GM12878 (cell line): ENCODE measurements around the gene PC. TPM values are rescaled to one million over a fixed set of nuclear protein-coding genes. Genes with fewer than 3 reads are reported as not detected.

Experiments
- ATAC-seq: fragments of 200-7000 bp; cut with Tn5 transposase; 3 replicates; pipeline ENCODE4 v1.9.1; 2020; ENCODE audit warnings: mild to moderate bottlenecking, moderate library complexity
- BruUV-seq: library from RNA; stranded (reverse); fragments of 400-500 nt; replicated peaks from 2 replicates; lab custom pipeline; 2021; lab: Mats Ljungman, UMichigan
- CTCF ChIA-PET: fragments of 300-600 bp; sonication (Branson Sonifier 250); formaldehyde crosslinking; extraction: SDS; loops from one replicate; lab custom pipeline; 2021; ENCODE audit warnings: inconsistent platforms; lab: Yijun Ruan, JAX
- POLR2A ChIA-PET: fragments of 350-600 bp; formaldehyde crosslinking; extraction: SDS; loops from one replicate; lab custom pipeline; 2021; ENCODE audit warnings: inconsistent platforms; lab: Charles Lee
- RAD21 ChIA-PET: fragments of 300-600 bp; sonication (Branson Sonifier 250); formaldehyde crosslinking; loops from one replicate; lab custom pipeline; 2023; ENCODE audit warnings: antibody characterized with exemption; ENCODE audit not compliant: unreplicated experiment; lab: Charles Lee
- SMC1A ChIA-PET: fragments of 300-600 bp; sonication (Branson Sonifier 250); formaldehyde crosslinking; loops from one replicate; lab custom pipeline; 2023; ENCODE audit not compliant: unreplicated experiment, uncharacterized antibody; lab: Charles Lee
- DNase-seq: peaks from one replicate; pipeline ENCODE4 v3.0.0-alpha.2; 2011; ENCODE audit warnings: low read depth, low spot score
- FAIRE-seq: peaks from 3 replicates; lab custom pipeline; 2011; peaks lifted over from hg19 to GRCh38; lab: Jason Lieb, UNC
- H2AFZ ChIP-seq: 2 replicates; pipeline ENCODE4 v1.6.0; 2011; ENCODE audit warnings: low read depth, low read length, control low read depth; ENCODE audit not compliant: control insufficient read depth
- H3K27ac ChIP-seq: 2 replicates; pipeline ENCODE4 v1.5.1; 2011; ENCODE audit warnings: control low read depth; ENCODE audit not compliant: control insufficient read depth, insufficient read depth
- H3K27me3 ChIP-seq, 2 experiments: replicated peaks in 1 of 2; 2 replicates each; pipeline versions ENCODE4 v1.6.0 to v1.6.1; 2011; ENCODE audit warnings: low read length in 1 of 2; ENCODE audit not compliant: control insufficient read depth in 2 of 2, insufficient read depth in 2 of 2
- H3K36me3 ChIP-seq, 2 experiments: 2 replicates each; pipeline ENCODE4 v1.5.1; 2011; ENCODE audit warnings: low read length in 1 of 2; ENCODE audit not compliant: control insufficient read depth in 2 of 2, insufficient read depth in 2 of 2
- H3K4me1 ChIP-seq: 2 replicates; pipeline ENCODE4 v1.6.1; 2011; ENCODE audit warnings: mild to moderate bottlenecking, low read length, moderate library complexity, mixed read lengths; ENCODE audit not compliant: control insufficient read depth, insufficient read depth
- H3K4me2 ChIP-seq: 2 replicates; pipeline ENCODE4 v1.6.0; 2011; ENCODE audit warnings: control low read depth; ENCODE audit not compliant: control insufficient read depth, insufficient read depth
- H3K4me3 ChIP-seq: fragments of 200-600 bp; sonication (generic); 2 replicates; pipeline ENCODE4 v1.5.1; 2016
- H3K79me2 ChIP-seq: 2 replicates; pipeline ENCODE4 v1.6.0; 2011; ENCODE audit warnings: low read length; ENCODE audit not compliant: control insufficient read depth, insufficient read depth
- H3K9ac ChIP-seq: 2 replicates; pipeline ENCODE4 v1.8.0; 2011; ENCODE audit warnings: low read length, control low read depth, mixed read lengths; ENCODE audit not compliant: control insufficient read depth, insufficient read depth
- H3K9me3 ChIP-seq: replicated peaks from 3 replicates; pipeline ENCODE4 v1.5.1; 2011; ENCODE audit warnings: mild to moderate bottlenecking, low read length; ENCODE audit not compliant: control insufficient read depth, insufficient read depth
- H4K20me1 ChIP-seq: 2 replicates; pipeline ENCODE4 v1.6.0; 2011; ENCODE audit not compliant: control insufficient read depth, insufficient read depth
- BCL11A ChIP-seq: IDR thresholded peaks from 2 replicates; pipeline ENCODE4 v1.6.1; 2011; ENCODE audit warnings: low read depth, low read length
- CBFB ChIP-seq: IDR thresholded peaks from 2 replicates; pipeline ENCODE4 v1.6.1; 2016; ENCODE audit warnings: antibody characterized with exemption, low read depth
- ETV6 ChIP-seq, 2 experiments: fragments of 450-650 bp in 1 of 2; IDR thresholded peaks in 1 of 2; conservative IDR thresholded peaks in 1 of 2; 2 replicates each; pipeline ENCODE4 v1.6.1; 2014; ENCODE audit warnings: antibody characterized with exemption in 1 of 2, borderline replicate concordance in 1 of 2, low read depth in 1 of 2, mild to moderate bottlenecking in 1 of 2, moderate library complexity in 1 of 2
- FOXK2 ChIP-seq: fragments of 450-650 bp; IDR thresholded peaks from 2 replicates; pipeline ENCODE4 v1.6.1; 2017; ENCODE audit warnings: mild to moderate bottlenecking, moderate library complexity
- FOXM1 ChIP-seq: IDR thresholded peaks from 2 replicates; pipeline ENCODE4 v1.6.1; 2012; ENCODE audit warnings: low read depth, mild to moderate bottlenecking, inconsistent platforms, low read length, moderate library complexity
- HSF1 ChIP-seq: fragments of 150-350 bp; IDR thresholded peaks from 2 replicates; pipeline ENCODE4 v1.6.1; 2014; ENCODE audit warnings: mild to moderate bottlenecking, low read depth, low read length
- MTA3 ChIP-seq: IDR thresholded peaks from 2 replicates; pipeline ENCODE4 v1.6.1; 2012; ENCODE audit warnings: low read length, inconsistent platforms, borderline replicate concordance
- MYC ChIP-seq: IDR thresholded peaks from 2 replicates; pipeline ENCODE4 v1.6.1; 2011; ENCODE audit warnings: mild to moderate bottlenecking, low read length, moderate library complexity, inconsistent platforms; ENCODE audit not compliant: insufficient read depth, insufficient replicate concordance, insufficient read length, severe bottlenecking
- NFIC ChIP-seq: IDR thresholded peaks from 2 replicates; pipeline ENCODE4 v1.6.1; 2012; ENCODE audit warnings: low read depth, mild to moderate bottlenecking, inconsistent platforms, low read length, moderate library complexity
- POLR2A ChIP-seq: IDR thresholded peaks from 2 replicates; pipeline ENCODE4 v1.6.1; 2011; ENCODE audit warnings: low read depth, mild to moderate bottlenecking, low read length
- RUNX3 ChIP-seq: IDR thresholded peaks from 2 replicates; pipeline ENCODE4 v1.6.1; 2012; ENCODE audit warnings: low read length, inconsistent platforms
- SRF ChIP-seq, 2 experiments: IDR thresholded peaks; 2 replicates each; pipeline ENCODE4 v1.6.1; 2011; ENCODE audit warnings: low read depth in 2 of 2, low read length in 2 of 2, mild to moderate bottlenecking in 1 of 2, moderate library complexity in 1 of 2
- ZBED1 ChIP-seq: IDR thresholded peaks from 2 replicates; pipeline ENCODE4 v1.6.1; 2016; ENCODE audit warnings: borderline replicate concordance
- ZBTB4 ChIP-seq: fragments of 450-650 bp; formaldehyde crosslinking; IDR thresholded peaks from 2 replicates; pipeline ENCODE4 v1.4.0; 2022; ENCODE audit warnings: mild to moderate bottlenecking, moderate library complexity
- ZZZ3 ChIP-seq: IDR thresholded peaks from 2 replicates; pipeline ENCODE4 v1.6.1; 2011; ENCODE audit warnings: low read depth; ENCODE audit not compliant: control insufficient read depth, insufficient read length
- WGBS: methylation state at CpG from one replicate; pipeline ENCODE4 v1.1.6; 2016; ENCODE audit warnings: low lambda C conversion rate; ENCODE audit not compliant: insufficient replicate concordance, insufficient coverage; ENCODE audit errors: missing lambda C conversion rate; 5-methylcytosine and 5-hydroxymethylcytosine counted together
- in situ Hi-C: fragments of 300-500 bp; cut with MboI; formaldehyde crosslinking; loops from 9 replicates; pipeline ENCODE4 v1.14.3; 2018; ENCODE audit warnings: mixed read lengths
- intact Hi-C: fragments of 100-400 bp; cut with micrococcal nuclease; formaldehyde crosslinking; loops from one replicate; pipeline ENCODE4 v1.14.2; 2022; ENCODE audit not compliant: unreplicated experiment
- polyA plus RNA-seq, 11 experiments: library from polyadenylated mRNA; depleted of rRNA in 4 of 11; unstranded in 6 of 11; stranded (reverse) in 5 of 11; fragments of >200 nt; fragmentation: Nextera tagmentation in 4 of 11; fragmentation: Illumina TruSeq in 1 of 11; extraction: Ambion mirVana in 4 of 11; extraction: Trizol in 1 of 11; gene quantifications; 1 replicate in 1 of 11; 2 replicates in 10 of 11; pipeline versions ENCODE4 v1.2.1 to v1.2.3, GENCODE V29; 2011 to 2016; ENCODE audit warnings: inconsistent platforms in 2 of 11, missing spikeins in 2 of 11, low read depth in 1 of 11
- total RNA-seq, 4 experiments: library from RNA; depleted of rRNA in 3 of 4; stranded (reverse); fragments of >200 nt in 3 of 4; fragmentation: Illumina TruSeq in 1 of 4; extraction: Trizol in 1 of 4; gene quantifications; 2 replicates each; pipeline versions ENCODE4 v1.2.1 to v1.2.3, GENCODE V29; 2013 to 2021
- TF ChIP-seq, protein P1 (sequence below): fragments of 450-650 bp; IDR thresholded peaks from 2 replicates; pipeline ENCODE4 v1.6.1; 2018; ENCODE audit warnings: borderline replicate concordance, mild to moderate bottlenecking; ENCODE audit not compliant: partially characterized antibody

Gene PC
- total and polyA plus RNA-seq, 10 of the 15 experiments (the other 5 are each of a cell fraction or from before 2014, with no cell fraction given) = 0.22 to 10.3 (median 4.5) TPM

DNA sequence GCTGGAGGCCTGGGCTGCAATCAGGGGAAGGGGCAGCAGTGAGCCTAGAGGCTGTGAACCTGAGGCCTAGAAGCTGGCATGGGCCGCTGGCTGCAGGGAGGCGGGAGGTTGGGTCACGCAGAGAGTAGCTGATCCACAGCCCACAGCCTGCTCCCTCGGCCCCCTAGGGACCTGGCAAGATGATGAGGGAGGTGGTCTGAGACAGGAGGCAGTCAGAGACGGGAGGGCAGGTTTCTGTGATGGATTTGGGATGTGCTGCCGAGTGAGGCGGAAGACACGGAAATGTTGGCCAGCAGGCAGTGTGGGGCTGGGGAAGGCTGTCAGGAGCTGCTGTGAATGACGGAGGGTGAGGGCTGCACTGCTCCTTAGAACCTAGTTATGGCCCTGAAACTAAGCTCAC lies 78.6 kb downstream of the PC start:
- ChIA-PET CTCF (no interaction called here), POLR2A (no interaction called here), SMC1A (no interaction called here), RAD21 (interaction anchor here (1.4 kb wide), 1 partner anchor 171 kb away, joined by 3 read pairs; no protein-coding TSS in a partner anchor)
- Histone ChIP-seq H4K20me1 (no peaks in the 10 kb centered on the region), H3K4me1 (peaks cover 3% of the 10 kb centered on the region; the same call in 1 of the 2 replicates), H3K4me2 (no peak overlapping the region), H3K9me3 (no peaks in the 10 kb centered on the region), H2AFZ (no peak overlapping the region), H3K79me2 (no peaks in the 10 kb centered on the region), H3K9ac (no peak overlapping the region), H3K36me3 (no peaks in the 10 kb centered on the region), H3K27me3 (peaks cover 0 to 1% of the 10 kb centered on the region in 2 experiments; a peak in 2 of 4 replicates), H3K27ac (no peak overlapping the region), H3K4me3 (no peak overlapping the region)
- intact Hi-C loops (no loop called here), in situ Hi-C loops (no loop called here)
- DNase-seq (no peak), FAIRE-seq (no peak), ATAC-seq (no peak)
- BruUV-seq = no TSS peak
- 62% methylated on average over 9 of the region's 9 CpGs for WGBS
- no peak for TF ChIP-seq ETV6 (conservative IDR thresholded peaks at IDR 0.05 in 1 of 2, IDR thresholded peaks at IDR 0.05 in 1 of 2; ENCODE audit: borderline replicate concordance in 1 of 2, low read depth in 1 of 2)
- TF ChIP-seq MTA3 = no peak
- TF ChIP-seq NFIC = no peak
- TF ChIP-seq, protein P1, sequence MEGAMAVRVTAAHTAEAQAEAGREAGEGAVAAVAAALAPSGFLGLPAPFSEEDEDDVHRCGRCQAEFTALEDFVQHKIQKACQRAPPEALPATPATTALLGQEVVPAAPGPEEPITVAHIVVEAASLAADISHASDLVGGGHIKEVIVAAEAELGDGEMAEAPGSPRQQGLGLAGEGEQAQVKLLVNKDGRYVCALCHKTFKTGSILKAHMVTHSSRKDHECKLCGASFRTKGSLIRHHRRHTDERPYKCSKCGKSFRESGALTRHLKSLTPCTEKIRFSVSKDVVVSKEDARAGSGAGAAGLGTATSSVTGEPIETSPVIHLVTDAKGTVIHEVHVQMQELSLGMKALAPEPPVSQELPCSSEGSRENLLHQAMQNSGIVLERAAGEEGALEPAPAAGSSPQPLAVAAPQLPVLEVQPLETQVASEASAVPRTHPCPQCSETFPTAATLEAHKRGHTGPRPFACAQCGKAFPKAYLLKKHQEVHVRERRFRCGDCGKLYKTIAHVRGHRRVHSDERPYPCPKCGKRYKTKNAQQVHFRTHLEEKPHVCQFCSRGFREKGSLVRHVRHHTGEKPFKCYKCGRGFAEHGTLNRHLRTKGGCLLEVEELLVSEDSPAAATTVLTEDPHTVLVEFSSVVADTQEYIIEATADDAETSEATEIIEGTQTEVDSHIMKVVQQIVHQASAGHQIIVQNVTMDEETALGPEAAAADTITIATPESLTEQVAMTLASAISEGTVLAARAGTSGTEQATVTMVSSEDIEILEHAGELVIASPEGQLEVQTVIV = no peak
- no peak for TF ChIP-seq FOXK2
- TF ChIP-seq RUNX3 = no peak
- TF ChIP-seq ZBTB4 (CRISPR knock-in tag) = no peak
- TF ChIP-seq CBFB = no peak
- TF ChIP-seq ZBED1 = no peak
- no peak for TF ChIP-seq POLR2A
- TF ChIP-seq SRF (IDR thresholded peaks at IDR 0.05; ENCODE audit: low read depth in 2 of 2, low read length in 2 of 2) = no peak
- no peak for TF ChIP-seq BCL11A
- no peak for TF ChIP-seq ZZZ3
- TF ChIP-seq MYC = no peak
- no peak for TF ChIP-seq HSF1
- no peak for TF ChIP-seq FOXM1
